IPS DF 4.7 (cell line): ENCODE data around the gene CCNY.

Source experiments
- DNase-seq: peaks from one replicate; pipeline ENCODE4 v3.0.0-alpha.2; 2013; ENCODE audit warnings: low spot score; ENCODE audit errors: extremely low read depth

Gene CCNY

GRCh38 chr10:35554461-35555056 lies 218.2 kb downstream of the CCNY start:
- DNase-seq = no peak

GRCh38 chr10:35555962-35556930 lies 219.9 kb downstream of the CCNY start:
- DNase-seq = no peak

GRCh38 chr10:35558276-35558675 lies 222.0 kb downstream of the CCNY start:
- DNase-seq = no peak

DNA sequence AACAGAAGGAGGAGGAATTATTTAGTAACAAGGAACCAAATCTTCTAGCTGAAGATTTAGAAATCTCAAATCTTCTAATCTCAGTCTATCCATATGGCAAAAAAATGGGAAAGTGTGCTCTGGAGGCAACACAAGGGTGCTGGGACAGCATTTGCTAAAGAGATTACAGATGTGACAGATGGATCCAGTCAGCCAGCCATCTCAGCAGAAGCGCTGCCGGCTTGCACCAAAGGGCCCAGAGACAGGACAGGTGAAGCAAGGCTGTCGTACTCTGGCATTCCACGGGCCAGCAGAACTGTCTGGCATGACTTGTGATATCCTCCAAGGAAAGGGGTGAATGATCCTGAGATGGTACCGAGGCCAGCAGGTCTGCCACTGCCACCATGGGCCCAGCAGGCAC lies 223.1 kb downstream of the CCNY start:
- no peak for DNase-seq

DNA sequence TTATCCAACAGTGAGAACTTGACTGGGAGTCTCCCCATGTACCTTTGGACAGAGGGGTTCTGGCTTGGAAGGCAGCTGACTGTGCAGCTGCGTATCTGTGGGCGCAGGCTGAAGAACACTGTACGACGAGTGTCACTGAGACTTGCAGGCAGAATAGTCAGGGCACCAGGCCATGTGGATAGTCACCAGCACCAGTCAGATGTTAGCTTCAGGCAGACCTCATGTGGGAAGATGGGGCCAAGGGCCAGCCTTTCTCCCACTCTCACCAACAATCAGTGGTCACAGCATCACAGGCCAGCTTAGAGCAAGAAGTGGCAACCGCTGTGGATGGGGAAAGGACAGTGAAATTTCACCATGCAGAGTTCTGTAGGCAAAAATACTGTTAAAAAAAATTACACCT lies 225.4 kb downstream of the CCNY start:
- no peak for DNase-seq

DNA sequence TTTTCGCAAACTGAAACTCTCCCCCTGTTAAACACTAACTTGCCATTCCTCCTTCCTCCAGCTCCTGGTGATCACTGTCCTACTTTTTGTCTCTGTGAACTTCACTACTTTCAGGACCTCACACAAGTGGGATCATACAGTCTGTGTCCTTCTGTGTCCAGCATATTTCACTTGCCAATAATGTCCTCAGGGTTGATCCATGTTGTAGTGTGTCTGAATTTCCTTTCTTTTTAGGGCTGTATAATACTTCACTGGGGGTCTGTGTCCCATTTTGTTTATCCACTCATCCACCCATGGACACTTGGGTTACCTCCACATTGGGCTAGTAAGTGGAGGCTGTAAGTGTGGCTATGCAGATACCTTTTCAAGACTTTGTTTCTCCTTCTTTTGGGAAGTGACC lies 226.1 kb downstream of the CCNY start:
- no peak for DNase-seq

- DNase-seq = peak; percentile 46
These were observed 227.1 kb downstream of the CCNY start for GRCh38 chr10:35563261-35563891.

- no peak for DNase-seq
These were observed 228.1 kb downstream of the CCNY start for GRCh38 chr10:35564341-35564968.

GRCh38 chr10:35565602-35566081 lies 229.3 kb downstream of the CCNY start:
- DNase-seq = no peak

- DNase-seq = no peak
These were observed 231.6 kb downstream of the CCNY start for GRCh38 chr10:35567951-35568350.

- DNase-seq = no peak
These were observed 232.2 kb downstream of the CCNY start for GRCh38 chr10:35568483-35569015.

GRCh38 chr10:35569111-35569707 lies 232.9 kb downstream of the CCNY start:
- no peak for DNase-seq

DNA sequence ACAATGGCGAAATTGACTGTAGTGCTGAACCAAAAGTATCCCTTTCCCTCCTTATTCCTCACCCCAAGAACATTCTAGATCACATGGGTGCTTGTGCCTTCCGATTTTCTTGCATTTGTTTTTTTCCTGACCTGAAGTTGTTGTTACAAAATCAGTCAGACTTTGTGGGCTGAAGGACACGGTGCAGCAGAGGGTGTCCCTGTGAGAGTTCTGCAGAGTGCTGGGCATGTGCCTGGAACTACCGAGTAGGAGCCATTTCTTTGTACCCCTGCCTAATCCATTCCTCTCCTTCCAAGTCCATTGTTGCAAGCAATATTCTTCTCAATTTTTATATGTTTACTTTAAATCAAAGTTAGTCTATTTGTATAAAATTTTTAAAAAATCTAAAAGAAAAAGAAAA lies 233.5 kb downstream of the CCNY start:
- no peak for DNase-seq

DNA sequence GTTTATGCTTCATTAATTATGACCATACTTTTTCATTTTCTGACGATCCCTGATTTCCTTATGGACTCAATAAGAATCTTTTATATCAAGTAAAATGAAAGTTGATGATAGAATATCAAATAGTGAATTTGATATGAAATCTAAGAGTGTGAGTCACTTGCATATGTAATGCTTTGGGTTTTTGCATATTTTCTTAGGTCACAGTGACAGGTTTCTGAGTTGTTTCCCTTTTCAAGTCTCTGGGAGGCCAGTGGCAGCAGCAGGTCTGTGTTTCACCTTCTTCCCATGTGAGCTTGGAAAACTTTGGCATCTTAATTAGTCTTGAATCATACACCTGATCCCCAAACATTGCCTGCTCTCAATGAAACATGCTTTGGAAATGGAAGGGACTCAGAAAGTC lies 234.1 kb downstream of the CCNY start:
- DNase-seq = no peak

- DNase-seq = no peak
These were observed 236.3 kb downstream of the CCNY start for GRCh38 chr10:35572583-35572982.

DNA sequence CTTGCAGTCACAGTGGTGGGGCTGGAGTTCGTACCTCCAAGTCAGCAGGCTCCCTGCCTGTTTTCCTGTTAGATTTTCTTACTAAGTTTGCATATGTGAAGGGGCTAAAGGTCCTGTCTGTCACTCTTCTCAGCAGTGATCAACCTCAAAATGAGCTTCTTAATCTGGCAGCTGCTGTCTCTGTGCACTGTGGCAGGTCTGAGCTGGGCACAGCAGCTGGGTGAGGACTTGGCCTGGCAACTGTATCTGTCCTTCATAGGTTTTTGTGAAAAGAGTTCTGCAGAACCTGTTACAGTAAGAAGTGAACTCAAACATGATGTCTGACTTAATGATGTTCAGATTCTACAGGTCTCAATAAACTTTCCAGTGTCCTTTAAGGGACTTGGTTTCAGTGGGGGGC lies 237.5 kb downstream of the CCNY start:
- no peak for DNase-seq

DNA sequence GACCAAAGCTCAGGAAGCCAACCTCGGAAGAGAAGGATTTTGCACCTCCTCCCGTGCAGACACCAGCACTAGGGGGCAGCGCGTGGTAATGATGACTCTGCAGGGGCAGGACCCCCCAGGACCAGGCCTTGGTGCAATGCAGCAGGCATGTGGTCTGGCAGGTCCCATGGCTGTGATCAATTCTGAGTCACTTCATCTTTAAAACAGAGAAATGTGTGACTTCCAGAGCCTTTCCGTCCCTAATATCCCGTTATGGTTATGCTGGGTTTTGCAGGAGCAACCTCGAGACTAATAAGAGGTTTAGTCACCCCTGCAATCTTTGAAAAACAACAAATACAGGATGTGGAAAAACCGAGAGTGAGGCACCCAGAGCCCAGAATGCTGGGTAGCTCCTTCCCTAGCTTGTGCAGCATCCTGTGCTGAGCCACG lies 238.6 kb downstream of the CCNY start:
- no peak for DNase-seq

DNA sequence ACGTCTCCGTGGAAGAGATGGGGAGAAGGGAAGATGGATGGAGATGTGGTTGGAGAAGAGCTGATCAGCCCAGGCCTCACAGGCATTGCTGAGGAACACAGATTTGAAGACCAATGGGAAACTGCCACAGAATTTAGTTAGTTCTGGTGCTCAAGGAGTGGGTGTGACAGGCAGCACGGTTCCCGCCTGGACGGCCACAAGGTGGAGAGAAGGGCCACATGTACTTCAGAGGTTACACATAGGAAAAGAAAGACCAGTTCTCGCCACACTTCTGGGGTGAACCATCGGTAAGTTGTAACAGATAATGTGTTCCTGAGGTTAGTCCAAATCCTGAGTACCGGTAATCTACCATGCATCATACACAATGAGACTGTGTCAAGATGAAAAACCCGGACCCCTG lies 239.3 kb downstream of the CCNY start:
- no peak for DNase-seq

GRCh38 chr10:35576730-35577129 lies 240.4 kb downstream of the CCNY start:
- no peak for DNase-seq

GRCh38 chr10:35577926-35578617 lies 241.8 kb downstream of the CCNY start:
- no peak for DNase-seq

DNA sequence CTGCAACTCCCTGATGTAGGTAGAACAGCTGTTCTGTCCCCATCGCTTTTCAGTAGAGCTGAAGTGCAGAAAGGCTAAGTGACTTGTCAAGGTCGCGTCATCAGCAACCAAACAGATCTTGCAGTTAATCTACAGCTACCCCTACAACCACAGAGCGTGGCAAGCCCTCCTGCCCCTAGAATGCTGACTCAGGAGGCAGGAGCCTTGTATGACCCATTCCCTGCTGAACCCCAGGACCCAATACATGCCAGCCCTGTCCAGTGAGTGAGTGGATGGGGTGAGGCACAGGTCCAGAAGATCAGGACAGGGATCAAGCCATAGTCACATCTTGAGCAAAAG lies 242.3 kb downstream of the CCNY start:
- no peak for DNase-seq
